Prostate gland (tissue), 2 donors: Measurements from ENCODE around the gene BBOX1. TPM values are rescaled to one million over a fixed set of nuclear protein-coding genes. Genes with fewer than 3 reads are reported as not detected.

Experiments used
- DNase-seq: peaks from one replicate; pipeline ENCODE4 v3.0.0-alpha.2; 2019; ENCODE audit warnings: low spot score
- H3K27ac ChIP-seq, 2 donors: fragments of 200-600 bp; sonication (generic); 2 replicates each; pipeline ENCODE4 v1.5.1; 2017 to 2019
- H3K27me3 ChIP-seq: fragments of 200-600 bp; sonication (generic); replicated peaks from 2 replicates; pipeline ENCODE4 v1.5.1; 2019; ENCODE audit not compliant: insufficient read depth
- H3K36me3 ChIP-seq, 2 donors: fragments of 200-600 bp; sonication (generic); 1 replicate in 1 of 2; 2 replicates in 1 of 2; pipeline versions ENCODE4 v1.5.1 to v1.8.1; 2017 to 2019
- H3K4me1 ChIP-seq: fragments of 200-600 bp; sonication (generic); replicated peaks from 2 replicates; pipeline ENCODE4 v1.5.1; 2019
- H3K4me3 ChIP-seq, 2 donors: fragments of 200-600 bp; sonication (generic); 2 replicates each; pipeline ENCODE4 v1.5.1; 2017 to 2019
- H3K9me3 ChIP-seq: fragments of 200-600 bp; sonication (generic); 2 replicates; pipeline ENCODE4 v1.5.1; 2017
- POLR2A ChIP-seq: fragments of 450-650 bp; IDR thresholded peaks from one replicate; pipeline ENCODE4 v1.6.1; 2016; ENCODE audit warnings: antibody characterized with exemption, mild to moderate bottlenecking
- POLR2AphosphoS5 ChIP-seq: sonication (generic); formaldehyde crosslinking; IDR thresholded peaks from one replicate; pipeline ENCODE4 v1.6.1; 2017; ENCODE audit warnings: antibody characterized with exemption
- WGBS: methylation state at CpG from one replicate; pipeline ENCODE4 v1.1.5; 2018; 5-methylcytosine and 5-hydroxymethylcytosine counted together
- intact Hi-C: fragments of 100-400 bp; cut with DNase I; formaldehyde crosslinking; loops from one replicate; pipeline ENCODE4 v1.14.2; 2022
- total RNA-seq, 2 donors: library from RNA; depleted of rRNA; stranded (reverse); fragments of >200 nt; gene quantifications; one replicate each; pipeline ENCODE4 v1.1.0, GENCODE V29; 2016
- TF ChIP-seq, protein P1 (sequence below), 4 experiments: fragments of 200-600 bp in 2 of 4; fragments of 450-650 bp in 2 of 4; sonication (generic) in 2 of 4; IDR thresholded peaks; 1 replicate in 3 of 4; 2 replicates in 1 of 4; pipeline ENCODE4 v1.5.1; 2016 to 2019; ENCODE audit warnings: antibody characterized with exemption in 4 of 4, mild to moderate bottlenecking in 2 of 4, moderate library complexity in 2 of 4

Gene BBOX1
- total RNA-seq, 2 donors from 2014 or later: 1.0 TPM; not detected in 1

- WGBS: 54% methylated on average over 2 of the region's 2 CpGs
- Histone ChIP-seq H3K4me3 (no peak overlapping the region), H3K4me1 (no peaks in the 10 kb centered on the region), H3K9me3 (no peaks in the 10 kb centered on the region), H3K27ac (no peak overlapping the region), H3K36me3 (no peaks in the 10 kb centered on the region), H3K27me3 (no peaks in the 10 kb centered on the region)
- intact Hi-C loops: no loop called here
- TF ChIP-seq POLR2AphosphoS5: no peak
- TF ChIP-seq, protein P1, sequence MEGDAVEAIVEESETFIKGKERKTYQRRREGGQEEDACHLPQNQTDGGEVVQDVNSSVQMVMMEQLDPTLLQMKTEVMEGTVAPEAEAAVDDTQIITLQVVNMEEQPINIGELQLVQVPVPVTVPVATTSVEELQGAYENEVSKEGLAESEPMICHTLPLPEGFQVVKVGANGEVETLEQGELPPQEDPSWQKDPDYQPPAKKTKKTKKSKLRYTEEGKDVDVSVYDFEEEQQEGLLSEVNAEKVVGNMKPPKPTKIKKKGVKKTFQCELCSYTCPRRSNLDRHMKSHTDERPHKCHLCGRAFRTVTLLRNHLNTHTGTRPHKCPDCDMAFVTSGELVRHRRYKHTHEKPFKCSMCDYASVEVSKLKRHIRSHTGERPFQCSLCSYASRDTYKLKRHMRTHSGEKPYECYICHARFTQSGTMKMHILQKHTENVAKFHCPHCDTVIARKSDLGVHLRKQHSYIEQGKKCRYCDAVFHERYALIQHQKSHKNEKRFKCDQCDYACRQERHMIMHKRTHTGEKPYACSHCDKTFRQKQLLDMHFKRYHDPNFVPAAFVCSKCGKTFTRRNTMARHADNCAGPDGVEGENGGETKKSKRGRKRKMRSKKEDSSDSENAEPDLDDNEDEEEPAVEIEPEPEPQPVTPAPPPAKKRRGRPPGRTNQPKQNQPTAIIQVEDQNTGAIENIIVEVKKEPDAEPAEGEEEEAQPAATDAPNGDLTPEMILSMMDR (IDR thresholded peaks at IDR 0.05): no peak
- TF ChIP-seq POLR2A: no peak
- no peak for DNase-seq
Observed at GRCh38 chr11:27020751-27021150, 19.9 kb upstream of the BBOX1 start.

- Histone ChIP-seq H3K27me3 (no peaks in the 10 kb centered on the region), H3K27ac (no peak overlapping the region), H3K4me3 (no peak overlapping the region), H3K9me3 (no peaks in the 10 kb centered on the region), H3K4me1 (no peaks in the 10 kb centered on the region), H3K36me3 (no peaks in the 10 kb centered on the region)
- no peak for DNase-seq
- WGBS: 52% methylated on average over 1 of the region's 1 CpG
- TF ChIP-seq, protein P1 (IDR thresholded peaks at IDR 0.05): no peak
- TF ChIP-seq POLR2AphosphoS5 (no peak), POLR2A (no peak)
- intact Hi-C loops: no loop called here
Observed at GRCh38 chr11:27022659-27023251, 17.9 kb upstream of the BBOX1 start.

GRCh38 chr11:27024865-27025264 lies 15.8 kb upstream of the BBOX1 start:
- Histone ChIP-seq H3K27me3 (no peaks in the 10 kb centered on the region), H3K4me3 (no peak overlapping the region), H3K4me1 (no peaks in the 10 kb centered on the region), H3K36me3 (no peaks in the 10 kb centered on the region), H3K9me3 (no peaks in the 10 kb centered on the region), H3K27ac (no peak overlapping the region)
- TF ChIP-seq, protein P1 (IDR thresholded peaks at IDR 0.05): no peak
- no peak for TF ChIP-seq POLR2A
- no peak for TF ChIP-seq POLR2AphosphoS5
- WGBS: 94% methylated on average over 3 of the region's 3 CpGs
- intact Hi-C loops: no loop called here
- no peak for DNase-seq

- Histone ChIP-seq H3K27ac (no peak overlapping the region), H3K36me3 (no peaks in the 10 kb centered on the region), H3K27me3 (no peaks in the 10 kb centered on the region), H3K4me3 (no peak overlapping the region), H3K9me3 (no peaks in the 10 kb centered on the region), H3K4me1 (no peaks in the 10 kb centered on the region)
- intact Hi-C loops: no loop called here
- TF ChIP-seq POLR2A (no peak), POLR2AphosphoS5 (no peak)
- TF ChIP-seq, protein P1 (IDR thresholded peaks at IDR 0.05): no peak
- WGBS: 74% methylated on average over 6 of the region's 6 CpGs
- no peak for DNase-seq
Observed at GRCh38 chr11:27025312-27025955, 15.2 kb upstream of the BBOX1 start.
